WTC11 (cell line): Measurements from ENCODE around the gene PLXNB2. TPM values are rescaled to one million over a fixed set of nuclear protein-coding genes. Genes with fewer than 3 reads are reported as not detected.

Experiments used
- ATAC-seq: fragments of 200-7000 bp; cut with Tn5 transposase; 2 replicates; pipeline ENCODE4 v1.10.0; 2021; ENCODE audit warnings: mild to moderate bottlenecking, moderate library complexity
- CTCF ChIA-PET: fragments of 300-600 bp; sonication (Branson Sonifier 250); formaldehyde crosslinking; loops from one replicate; lab custom pipeline; 2021; ENCODE audit warnings: antibody characterized with exemption; lab: Charles Lee
- POLR2A ChIA-PET: fragments of 350-600 bp; sonication (Branson Sonifier 250); formaldehyde crosslinking; loops from one replicate; lab custom pipeline; 2021; ENCODE audit warnings: antibody characterized with exemption; lab: Charles Lee
- DNase-seq: peaks from one replicate; pipeline ENCODE4 v3.0.0; 2021; ENCODE audit warnings: low spot score
- H3K27ac Mint-ChIP-seq: 2 replicates; pipeline ENCODE4 v1.8.0; 2021; ENCODE audit warnings: mixed read lengths
- H3K27me3 Mint-ChIP-seq: 2 replicates; pipeline ENCODE4 v1.8.0; 2021; ENCODE audit warnings: low read depth, mild to moderate bottlenecking, moderate library complexity, mixed read lengths
- H3K36me3 Mint-ChIP-seq: 2 replicates; pipeline ENCODE4 v1.8.0; 2021; ENCODE audit warnings: mixed read lengths
- H3K4me1 Mint-ChIP-seq: 2 replicates; pipeline ENCODE4 v1.8.0; 2022; ENCODE audit warnings: mixed read lengths
- H3K4me3 Mint-ChIP-seq: 2 replicates; pipeline ENCODE4 v1.8.0; 2021; ENCODE audit warnings: mild to moderate bottlenecking, moderate library complexity, mixed read lengths
- H3K9me3 Mint-ChIP-seq: 2 replicates; pipeline ENCODE4 v1.8.0; 2021; ENCODE audit warnings: mixed read lengths
- AR ChIP-seq: fragments of 250-450 bp; sonication (Bioruptor Pico); IDR thresholded peaks from 2 replicates; pipeline ENCODE4 v1.9.0; 2021; ENCODE audit warnings: mild to moderate bottlenecking
- E2F1 ChIP-seq: sonication (generic); formaldehyde crosslinking; IDR thresholded peaks from 2 replicates; pipeline ENCODE4 v1.8.0; 2022; ENCODE audit warnings: mild to moderate bottlenecking, missing genetic modification reagents
- ELF4 ChIP-seq: sonication (generic); formaldehyde crosslinking; IDR thresholded peaks from 2 replicates; pipeline ENCODE4 v1.8.1; 2022; ENCODE audit warnings: low read depth, mild to moderate bottlenecking, moderate library complexity, missing genetic modification reagents
- FOXJ3 ChIP-seq: sonication (generic); formaldehyde crosslinking; IDR thresholded peaks from 2 replicates; pipeline ENCODE4 v1.9.0; 2021; ENCODE audit warnings: missing genetic modification reagents, mild to moderate bottlenecking, borderline replicate concordance
- FOXP4 ChIP-seq: sonication (generic); formaldehyde crosslinking; IDR thresholded peaks from 2 replicates; pipeline ENCODE4 v1.8.0; 2022; ENCODE audit warnings: mild to moderate bottlenecking, missing genetic modification reagents
- HMGA2 ChIP-seq: fragments of 250-450 bp; sonication (Bioruptor Pico); IDR thresholded peaks from 2 replicates; pipeline ENCODE4 v1.4.0; 2021; ENCODE audit warnings: mild to moderate bottlenecking, moderate library complexity
- NFE2L1 ChIP-seq: sonication (generic); formaldehyde crosslinking; IDR thresholded peaks from 2 replicates; pipeline ENCODE4 v1.8.1; 2023; ENCODE audit warnings: missing genetic modification reagents
- NR2C2 ChIP-seq: sonication (generic); formaldehyde crosslinking; IDR thresholded peaks from 2 replicates; pipeline ENCODE4 v1.8.0; 2022; ENCODE audit warnings: mild to moderate bottlenecking, missing genetic modification reagents
- PRRX2 ChIP-seq: fragments of 250-450 bp; sonication (Bioruptor Pico); IDR thresholded peaks from 2 replicates; pipeline ENCODE4 v1.8.0; 2021; ENCODE audit warnings: mild to moderate bottlenecking
- RELA ChIP-seq: sonication (generic); formaldehyde crosslinking; IDR thresholded peaks from 2 replicates; pipeline ENCODE4 v1.8.1; 2022; ENCODE audit warnings: missing genetic modification reagents, mild to moderate bottlenecking, borderline replicate concordance
- SMAD3 ChIP-seq: sonication (generic); formaldehyde crosslinking; IDR thresholded peaks from 2 replicates; pipeline ENCODE4 v1.8.0; 2022; ENCODE audit warnings: missing genetic modification reagents, mild to moderate bottlenecking, borderline replicate concordance
- SP1 ChIP-seq: sonication (generic); formaldehyde crosslinking; conservative IDR thresholded peaks from 2 replicates; pipeline ENCODE4 v1.8.1; 2022; ENCODE audit warnings: missing genetic modification reagents
- ZNF232 ChIP-seq: sonication (generic); formaldehyde crosslinking; IDR thresholded peaks from 2 replicates; pipeline ENCODE4 v1.8.0; 2022; ENCODE audit warnings: mild to moderate bottlenecking, missing genetic modification reagents
- ZNF281 ChIP-seq: sonication (generic); formaldehyde crosslinking; IDR thresholded peaks from 2 replicates; pipeline ENCODE4 v1.8.0; 2023; ENCODE audit warnings: mild to moderate bottlenecking, missing genetic modification reagents
- ZNF416 ChIP-seq: fragments of 250-450 bp; sonication (Bioruptor Pico); IDR thresholded peaks from 2 replicates; pipeline ENCODE4 v1.9.0; 2021; ENCODE audit warnings: mild to moderate bottlenecking, inconsistent platforms
- ZNF425 ChIP-seq: fragments of 250-450 bp; sonication (Bioruptor Pico); conservative IDR thresholded peaks from 2 replicates; pipeline ENCODE4 v1.9.0; 2021; ENCODE audit warnings: mild to moderate bottlenecking
- total RNA-seq: library from RNA; stranded (reverse); gene quantifications from 3 replicates; pipeline ENCODE4 v1.2.3, GENCODE V29; 2021

PLXNB2 gene
- total RNA-seq, 1 experiment from 2014 or later, result 113 TPM

GRCh38 chr22:50339945-50340879, 32.8 kb upstream of the PLXNB2 start:
- ATAC-seq, result no peak
- Mint-ChIP-seq H3K4me3 (no peak overlapping the region), H3K4me1 (no peaks in the 10 kb centered on the region), H3K9me3 (no peaks in the 10 kb centered on the region)
- TF ChIP-seq AR (CRISPR knock-in tag) (no peak), FOXJ3 (CRISPR knock-in tag) (no peak), RELA (CRISPR knock-in tag) (no peak), SP1 (CRISPR knock-in tag) (no peak), ELF4 (CRISPR knock-in tag) (no peak), ZNF416 (CRISPR knock-in tag) (no peak), ZNF425 (CRISPR knock-in tag) (no peak)
- TF ChIP-seq, all 79 proteins: peak for 0
- Mint-ChIP-seq H3K27me3 (peaks cover 11% of the 10 kb centered on the region), H3K36me3 (no peaks in the 10 kb centered on the region), H3K27ac (no peak overlapping the region)
- CTCF ChIA-PET, result interaction anchor here (1.1 to 2.6 kb wide), 8 partner anchors 12 to 96 kb away, joined by 3 to 19 read pairs (median 8); partner anchors contain the start of genes DENND6B and HDAC10
- no peak for DNase-seq
- POLR2A ChIA-PET, result interaction anchor here (0.6 kb wide), 1 partner anchor 47 kb away, joined by 4 read pairs; no protein-coding TSS in a partner anchor

- ChIA-PET POLR2A (no interaction called here), CTCF (no interaction called here)
- H3K27me3 Mint-ChIP-seq, result peaks cover 11% of the 10 kb centered on the region
- ATAC-seq, result no peak
- no peak for TF ChIP-seq PRRX2 (CRISPR knock-in tag)
- TF ChIP-seq NR2C2 (CRISPR knock-in tag), result no peak
- no peak for TF ChIP-seq SP1 (CRISPR knock-in tag)
- no peak for TF ChIP-seq SMAD3 (CRISPR knock-in tag)
- H3K4me1 Mint-ChIP-seq, result no peaks in the 10 kb centered on the region
- no peaks in the 10 kb centered on the region for H3K9me3 Mint-ChIP-seq
- no peak overlapping the region for H3K4me3 Mint-ChIP-seq
- no peak overlapping the region for H3K27ac Mint-ChIP-seq
- no peak for DNase-seq
- no peaks in the 10 kb centered on the region for H3K36me3 Mint-ChIP-seq
Measured at GRCh38 chr22:50338860-50339462, 31.5 kb upstream of the PLXNB2 start.

GRCh38 chr22:50338042-50338573, 30.7 kb upstream of the PLXNB2 start:
- ATAC-seq (no peak), DNase-seq (no peak)
- Mint-ChIP-seq H3K36me3 (no peaks in the 10 kb centered on the region), H3K4me3 (no peak overlapping the region), H3K9me3 (no peaks in the 10 kb centered on the region), H3K27me3 (peaks cover 11% of the 10 kb centered on the region), H3K4me1 (no peaks in the 10 kb centered on the region), H3K27ac (no peak overlapping the region)
- ChIA-PET CTCF (no interaction called here), POLR2A (no interaction called here)
- no peak for TF ChIP-seq NFE2L1 (CRISPR knock-in tag)
- TF ChIP-seq ZNF232 (CRISPR knock-in tag), result no peak
- no peak for TF ChIP-seq E2F1
- no peak for TF ChIP-seq FOXP4 (CRISPR knock-in tag)
- TF ChIP-seq RELA (CRISPR knock-in tag), result no peak
- no peak for TF ChIP-seq HMGA2
- no peak for TF ChIP-seq ZNF416 (CRISPR knock-in tag)
- no peak for TF ChIP-seq ZNF281 (CRISPR knock-in tag)
